SJCRH30 (cell line): Measurements from ENCODE around the gene CHD1. TPM values are rescaled to one million over a fixed set of nuclear protein-coding genes. Genes with fewer than 3 reads are reported as not detected.
"Not testable (repeated sequence)": the region's sequence is repeated elsewhere in the genome, so short reads cannot be mapped to it uniquely, and the experiment has no call there.

Experiments used
- DNase-seq, 2 experiments: peaks; one replicate each; pipeline ENCODE4 v3.0.0-alpha.2; 2015 to 2020
- H3K27ac ChIP-seq: fragments of 250-450 bp; sonication (Bioruptor Pico); 2 replicates; pipeline ENCODE4 v1.5.1; 2020; ENCODE audit warnings: mild to moderate bottlenecking, moderate library complexity
- H3K27me3 ChIP-seq: fragments of 250-450 bp; sonication (Bioruptor Pico); 2 replicates; pipeline ENCODE4 v1.5.1; 2020; ENCODE audit warnings: mild to moderate bottlenecking, moderate library complexity
- H3K36me3 ChIP-seq: fragments of 250-450 bp; sonication (Bioruptor Pico); 2 replicates; pipeline ENCODE4 v1.5.1; 2020; ENCODE audit warnings: mild to moderate bottlenecking, moderate library complexity
- H3K4me1 ChIP-seq: fragments of 250-450 bp; sonication (Bioruptor Pico); 2 replicates; pipeline ENCODE4 v1.5.1; 2020; ENCODE audit warnings: mild to moderate bottlenecking, moderate library complexity
- H3K4me3 ChIP-seq: fragments of 250-450 bp; sonication (Bioruptor Pico); 2 replicates; pipeline ENCODE4 v1.5.1; 2020; ENCODE audit warnings: mild to moderate bottlenecking, moderate library complexity
- H3K9me3 ChIP-seq: fragments of 250-450 bp; sonication (Bioruptor Pico); replicated peaks from 2 replicates; pipeline ENCODE4 v1.5.1; 2020; ENCODE audit warnings: mild to moderate bottlenecking, moderate library complexity
- total RNA-seq: library from RNA; depleted of rRNA; stranded (reverse); fragments of >200 nt; shearing (Covaris generic); gene quantifications from 2 replicates; pipeline ENCODE4 v1.2.3, GENCODE V29; 2014; rRNA removed

CHD1 gene
- 73.6 and 95.8 TPM in 2 replicates for total RNA-seq

GRCh38 chr5:98928873-98929709, at the start of gene CHD1:
TSS of gene CHD1 (minus strand) at chr5:98929007. CDS start at chr5:98926386, 2,621 bp downstream.
- DNase-seq, result peak; percentile 95
- H3K9me3 ChIP-seq, result no peaks in the 10 kb centered on the region
- peak within 1 kb of the TSS; percentile 81 for H3K4me3 ChIP-seq
- peaks cover 21% of the 10 kb centered on the region for H3K36me3 ChIP-seq
- peaks cover 15% of the 10 kb centered on the region for H3K4me1 ChIP-seq
- H3K27me3 ChIP-seq, result no peaks in the 10 kb centered on the region
- peak within 1 kb of the TSS; percentile 87 for H3K27ac ChIP-seq

- Histone ChIP-seq H3K9me3 (no peaks in the 10 kb centered on the region), H3K36me3 (no peaks in the 10 kb centered on the region)
Observed at GRCh38 chr5:98978528-98978927, 49.7 kb upstream of the CHD1 start.

GRCh38 chr5:98977723-98978122, 48.9 kb upstream of the CHD1 start:
- H3K36me3 ChIP-seq, result no peaks in the 10 kb centered on the region
- no peak overlapping the region for H3K27ac ChIP-seq
- H3K4me1 ChIP-seq, result peaks cover under 1% of the 10 kb centered on the region; the same call in 1 of the 2 replicates
- no peak overlapping the region for H3K4me3 ChIP-seq
- no peaks in the 10 kb centered on the region for H3K27me3 ChIP-seq
- H3K9me3 ChIP-seq, result no peaks in the 10 kb centered on the region
- no peak for DNase-seq

More at GRCh38 chr5:98978528-98978927, 49.7 kb upstream of the CHD1 start:
- Histone ChIP-seq H3K27ac (no peak overlapping the region), H3K4me3 (no peak overlapping the region), H3K4me1 (peaks cover 8% of the 10 kb centered on the region), H3K27me3 (no peaks in the 10 kb centered on the region)
- no peak for DNase-seq

GRCh38 chr5:98975682-98976407, 47.0 kb upstream of the CHD1 start:
- no peaks in the 10 kb centered on the region; the same call in 1 of the 2 replicates for H3K4me1 ChIP-seq
- H3K4me3 ChIP-seq, result no peak overlapping the region
- DNase-seq, result no peak
- no peak overlapping the region for H3K27ac ChIP-seq
- H3K36me3 ChIP-seq, result no peaks in the 10 kb centered on the region
- no peaks in the 10 kb centered on the region for H3K27me3 ChIP-seq
- no peaks in the 10 kb centered on the region for H3K9me3 ChIP-seq

GRCh38 chr5:98975223-98975622, 46.4 kb upstream of the CHD1 start:
- no peak overlapping the region for H3K4me3 ChIP-seq
- no peaks in the 10 kb centered on the region for H3K36me3 ChIP-seq
- no peaks in the 10 kb centered on the region for H3K9me3 ChIP-seq
- no peaks in the 10 kb centered on the region for H3K27me3 ChIP-seq
- no peaks in the 10 kb centered on the region for H3K4me1 ChIP-seq
- DNase-seq, result no peak
- H3K27ac ChIP-seq, result no peak overlapping the region

- Histone ChIP-seq H3K9me3 (no peaks in the 10 kb centered on the region), H3K27me3 (no peaks in the 10 kb centered on the region), H3K27ac (no peak overlapping the region), H3K4me3 (no peak overlapping the region), H3K36me3 (no peaks in the 10 kb centered on the region), H3K4me1 (no peaks in the 10 kb centered on the region)
- no peak for DNase-seq
Observed at GRCh38 chr5:98969400-98969799, 40.6 kb upstream of the CHD1 start.

- no peak for DNase-seq
- no peak overlapping the region for H3K27ac ChIP-seq
- peaks cover 4% of the 10 kb centered on the region for H3K4me1 ChIP-seq
- no peaks in the 10 kb centered on the region for H3K9me3 ChIP-seq
- no peaks in the 10 kb centered on the region for H3K36me3 ChIP-seq
- no peaks in the 10 kb centered on the region for H3K27me3 ChIP-seq
- H3K4me3 ChIP-seq, result no peak overlapping the region
Observed at GRCh38 chr5:98968056-98968564, 39.3 kb upstream of the CHD1 start.

- no peak for DNase-seq
- H3K36me3 ChIP-seq, result no peaks in the 10 kb centered on the region
Observed at GRCh38 chr5:98965226-98965625, 36.4 kb upstream of the CHD1 start.

GRCh38 chr5:98964621-98965020, 35.8 kb upstream of the CHD1 start:
- no peaks in the 10 kb centered on the region for H3K36me3 ChIP-seq
- H3K4me1 ChIP-seq, result peaks cover 4% of the 10 kb centered on the region

More at GRCh38 chr5:98965226-98965625, 36.4 kb upstream of the CHD1 start:
- Histone ChIP-seq H3K27ac (no peak overlapping the region), H3K4me1 (peaks cover 4% of the 10 kb centered on the region), H3K9me3 (no peaks in the 10 kb centered on the region), H3K4me3 (no peak overlapping the region), H3K27me3 (no peaks in the 10 kb centered on the region)

GRCh38 chr5:98963019-98963418, 34.2 kb upstream of the CHD1 start:
- H3K27me3 ChIP-seq, result no peaks in the 10 kb centered on the region
- H3K9me3 ChIP-seq, result no peaks in the 10 kb centered on the region
- no peak for DNase-seq
- no peaks in the 10 kb centered on the region for H3K36me3 ChIP-seq
- H3K4me3 ChIP-seq, result no peak overlapping the region
- H3K27ac ChIP-seq, result no peak overlapping the region
- peaks cover 4% of the 10 kb centered on the region for H3K4me1 ChIP-seq

More at GRCh38 chr5:98964621-98965020, 35.8 kb upstream of the CHD1 start:
- H3K9me3 ChIP-seq, result no peaks in the 10 kb centered on the region
- no peaks in the 10 kb centered on the region for H3K27me3 ChIP-seq
- no peak overlapping the region for H3K27ac ChIP-seq
- H3K4me3 ChIP-seq, result no peak overlapping the region
- DNase-seq, result no peak

GRCh38 chr5:98962587-98962986, 33.8 kb upstream of the CHD1 start:
- Histone ChIP-seq H3K36me3 (no peaks in the 10 kb centered on the region), H3K27me3 (no peaks in the 10 kb centered on the region), H3K27ac (no peak overlapping the region), H3K4me3 (no peak overlapping the region), H3K9me3 (no peaks in the 10 kb centered on the region), H3K4me1 (peaks cover 4% of the 10 kb centered on the region)
- no peak for DNase-seq

GRCh38 chr5:98961665-98962344, 33.0 kb upstream of the CHD1 start:
- H3K9me3 ChIP-seq, result no peaks in the 10 kb centered on the region
- no peak overlapping the region for H3K4me3 ChIP-seq
- H3K4me1 ChIP-seq, result peaks cover 4% of the 10 kb centered on the region
- DNase-seq, result no peak
- no peak overlapping the region for H3K27ac ChIP-seq
- no peaks in the 10 kb centered on the region for H3K36me3 ChIP-seq
- no peaks in the 10 kb centered on the region for H3K27me3 ChIP-seq

- Histone ChIP-seq H3K4me1 (no peaks in the 10 kb centered on the region), H3K36me3 (no peaks in the 10 kb centered on the region), H3K27ac (no peak overlapping the region), H3K27me3 (no peaks in the 10 kb centered on the region), H3K9me3 (0 out of 2 replicates have a peak, but pooled peaks cover 2% of the 10 kb centered on the region), H3K4me3 (no peak overlapping the region)
- no peak for DNase-seq
Observed at GRCh38 chr5:98957307-98957706, 28.5 kb upstream of the CHD1 start.

- not testable (repeated sequence) for H3K4me1 ChIP-seq, H3K9me3 ChIP-seq, H3K36me3 ChIP-seq, H3K4me3 ChIP-seq, DNase-seq, H3K27ac ChIP-seq, H3K27me3 ChIP-seq
Observed at GRCh38 chr5:98955888-98956287, 27.1 kb upstream of the CHD1 start.
